Esophagus squamous epithelium (tissue), 4 donors: ENCODE data around the gene CLTCL1.

Experiments
- CTCF ChIP-seq, 6 experiments: fragments of 450-650 bp in 4 of 6; fragments of 200-600 bp in 2 of 6; sonication (generic) in 2 of 6; IDR thresholded peaks; one replicate each; pipeline ENCODE4 v1.5.1; 2016 to 2019; ENCODE audit warnings: antibody characterized with exemption in 6 of 6, mild to moderate bottlenecking in 4 of 6, moderate library complexity in 4 of 6
- POLR2A ChIP-seq, 4 donors: fragments of 450-650 bp; IDR thresholded peaks; one replicate each; pipeline ENCODE4 v1.6.1; 2017; ENCODE audit warnings: antibody characterized with exemption in 4 of 4, mild to moderate bottlenecking in 4 of 4, moderate library complexity in 3 of 4

GRCh38 chr22:19143212-19143611 is 148.3 kb downstream of the CLTCL1 start:
- TF ChIP-seq POLR2A (IDR thresholded peaks at IDR 0.05) (no peak), CTCF (IDR thresholded peaks at IDR 0.05) (no peak)
